ENCODE measurements around the gene SLC22A7. TPM values are rescaled to one million over a fixed set of nuclear protein-coding genes. Genes with fewer than 3 reads are reported as not detected.

Gene SLC22A7
- total RNA-seq, 6 experiments from 2014 or later: not detected

GRCh38 chr6:43277643-43278523 lies 20.2 kb upstream of the SLC22A7 start:
- Mint-ChIP-seq H3K27ac (peak overlapping the region; percentile 84), H3K9me3 (no peaks in the 10 kb centered on the region), H3K4me1 (ENCODE audit: low read depth) (peaks cover 25% of the 10 kb centered on the region), H3K4me3 (no peak overlapping the region), H3K27me3 (ENCODE audit: insufficient read depth) (peaks cover 22% of the 10 kb centered on the region), H3K36me3 (ENCODE audit: low read depth) (no peaks in the 10 kb centered on the region)
- TF ChIP-seq CTCF (IDR thresholded peaks at IDR 0.05): no peak
- peak; percentile 2 for DNase-seq

DNA sequence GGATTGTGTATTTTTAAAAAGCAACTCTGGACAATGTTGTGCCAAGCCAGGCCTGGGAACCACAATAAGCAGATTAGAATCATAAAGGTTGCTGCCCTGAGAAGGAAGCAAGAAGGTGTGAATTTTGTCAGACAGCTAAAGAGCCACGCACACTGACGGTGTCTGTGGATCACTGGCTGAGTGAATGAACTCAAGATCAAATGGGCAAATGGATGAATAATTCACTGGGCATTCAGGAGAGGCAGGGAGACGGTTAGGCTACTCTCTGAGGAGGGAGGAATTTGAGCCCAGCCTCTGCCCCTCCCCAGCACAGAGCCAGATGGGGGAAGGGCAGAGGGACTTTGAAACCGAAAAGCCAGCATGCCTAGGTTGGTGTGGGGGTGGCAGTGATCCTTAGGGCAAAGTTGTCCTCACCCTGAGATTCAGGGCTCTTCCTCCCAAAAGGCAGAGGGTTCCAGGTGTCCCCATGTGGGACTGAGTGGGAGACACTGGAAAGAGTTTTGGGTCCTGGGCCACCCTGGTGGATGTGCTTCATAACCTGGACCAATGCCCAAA lies 19.5 kb upstream of the SLC22A7 start:
- peak; percentile 53 for DNase-seq
- peaks cover 25% of the 10 kb centered on the region for H3K4me1 Mint-ChIP-seq (ENCODE audit: low read depth)
- no peak overlapping the region for H3K4me3 Mint-ChIP-seq
- peak overlapping the region; percentile 84 for H3K27ac Mint-ChIP-seq
- peaks cover 21% of the 10 kb centered on the region for H3K27me3 Mint-ChIP-seq (ENCODE audit: insufficient read depth)
- TF ChIP-seq CTCF (IDR thresholded peaks at IDR 0.05): no peak
- no peaks in the 10 kb centered on the region for H3K9me3 Mint-ChIP-seq
- no peaks in the 10 kb centered on the region for H3K36me3 Mint-ChIP-seq (ENCODE audit: low read depth)

- no peak for DNase-seq
- Mint-ChIP-seq H3K4me3 (no peak overlapping the region), H3K9me3 (no peaks in the 10 kb centered on the region), H3K36me3 (ENCODE audit: low read depth) (no peaks in the 10 kb centered on the region), H3K27ac (no peak overlapping the region), H3K27me3 (ENCODE audit: insufficient read depth) (peaks cover 12% of the 10 kb centered on the region), H3K4me1 (ENCODE audit: low read depth) (peaks cover 25% of the 10 kb centered on the region)
- TF ChIP-seq CTCF (IDR thresholded peaks at IDR 0.05): no peak
These were observed 17.8 kb upstream of the SLC22A7 start for GRCh38 chr6:43280234-43280633.

DNA sequence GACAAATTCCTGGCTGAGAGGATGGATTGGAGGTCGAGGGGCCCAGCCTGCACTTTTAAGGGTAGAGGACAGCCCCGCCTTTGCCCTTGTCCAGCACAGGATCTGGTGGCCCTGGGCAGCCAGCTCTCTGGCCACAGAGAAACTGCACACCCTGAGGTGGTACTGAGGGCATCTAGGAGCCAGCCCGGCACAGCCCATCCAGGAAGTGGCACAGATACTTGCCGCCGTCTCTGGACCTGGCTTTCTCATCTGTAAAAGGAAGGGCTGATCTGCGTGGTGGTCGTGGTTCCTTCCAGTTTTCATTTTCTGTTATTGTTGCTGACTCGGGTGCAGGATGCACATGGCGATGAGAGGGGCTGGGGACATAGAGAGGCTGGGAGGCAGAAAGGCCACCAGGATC lies 16.0 kb upstream of the SLC22A7 start:
- Mint-ChIP-seq H3K4me1 (ENCODE audit: low read depth) (peaks cover 25% of the 10 kb centered on the region), H3K9me3 (no peaks in the 10 kb centered on the region), H3K36me3 (ENCODE audit: low read depth) (no peaks in the 10 kb centered on the region), H3K27me3 (ENCODE audit: insufficient read depth) (peaks cover 13% of the 10 kb centered on the region), H3K4me3 (no peak overlapping the region), H3K27ac (no peak overlapping the region)
- no peak for TF ChIP-seq CTCF (IDR thresholded peaks at IDR 0.05)
- no peak for DNase-seq

GRCh38 chr6:43282636-43283513 lies 15.2 kb upstream of the SLC22A7 start:
- Mint-ChIP-seq H3K4me1 (ENCODE audit: low read depth) (peaks cover 19% of the 10 kb centered on the region), H3K27ac (no peak overlapping the region), H3K36me3 (ENCODE audit: low read depth) (no peaks in the 10 kb centered on the region), H3K9me3 (no peaks in the 10 kb centered on the region), H3K27me3 (ENCODE audit: insufficient read depth) (peaks cover 16% of the 10 kb centered on the region), H3K4me3 (no peak overlapping the region)
- no peak for TF ChIP-seq CTCF (IDR thresholded peaks at IDR 0.05)
- DNase-seq: no peak

Data from HFFc6 (cell line).